ENCODE data around the gene NACAD.
"Not testable (repeated sequence)": the region's sequence is repeated elsewhere in the genome, so short reads cannot be mapped to it uniquely, and the experiment has no call there.

NACAD gene

DNA sequence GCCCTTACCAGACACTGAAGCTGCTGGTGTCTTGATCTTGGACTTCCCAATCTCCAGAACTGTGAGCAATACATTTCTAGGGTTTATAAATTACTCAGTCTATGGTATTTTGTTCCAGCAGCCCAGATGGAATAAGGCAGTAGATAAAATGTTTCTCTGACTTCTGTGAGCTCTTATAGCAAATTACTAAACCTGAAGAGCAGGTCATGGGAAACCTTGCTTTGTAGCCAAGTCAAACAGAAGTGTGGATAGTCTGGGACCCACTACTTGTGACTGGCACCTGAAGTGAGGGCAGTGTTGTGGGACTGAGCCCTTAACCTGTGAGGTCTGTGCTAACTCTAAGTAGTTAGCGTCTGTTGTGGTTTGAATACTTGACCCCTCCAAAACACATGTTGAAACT is 27.3 kb upstream of the NACAD start:
- FAIRE-seq = no peak

DNA sequence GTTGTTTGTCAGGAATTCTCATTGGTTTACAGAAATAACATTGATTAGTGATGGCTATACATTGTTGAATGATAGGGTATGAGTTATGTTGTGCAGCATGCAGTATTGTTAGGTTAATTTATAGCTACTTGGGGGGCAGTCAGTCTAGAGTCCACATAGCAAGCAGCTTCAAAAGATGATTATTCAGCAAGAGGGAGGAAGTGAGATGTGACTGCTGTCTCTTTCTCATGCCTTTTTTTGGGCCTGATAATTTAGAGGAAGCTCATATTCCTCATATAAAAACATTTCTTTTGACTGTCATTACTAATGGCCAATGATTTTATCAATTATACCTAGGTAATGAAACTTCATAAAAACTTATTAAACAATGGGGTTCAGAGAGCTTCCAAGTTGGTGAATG is 26.2 kb upstream of the NACAD start:
- no peak for FAIRE-seq

DNA sequence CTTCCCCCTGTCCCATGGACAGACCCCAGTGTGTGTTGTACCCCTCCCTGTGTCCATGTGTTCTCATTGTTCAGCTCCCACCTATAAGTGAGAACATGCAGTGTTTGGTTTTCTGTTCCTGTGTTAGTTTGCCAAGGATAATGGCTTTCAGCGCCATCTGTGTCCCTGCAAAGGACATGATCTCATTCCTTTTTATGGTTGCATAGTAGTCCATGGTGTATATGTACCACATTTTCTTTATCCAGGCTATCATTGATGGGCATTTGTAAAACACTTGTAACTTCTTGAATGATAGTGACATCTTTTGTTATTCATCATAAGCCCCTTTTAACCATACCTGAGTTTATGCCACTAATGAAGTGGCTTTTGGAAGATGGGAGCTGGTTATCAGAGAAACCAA is 25.5 kb upstream of the NACAD start:
- FAIRE-seq = not testable (repeated sequence)

DNA sequence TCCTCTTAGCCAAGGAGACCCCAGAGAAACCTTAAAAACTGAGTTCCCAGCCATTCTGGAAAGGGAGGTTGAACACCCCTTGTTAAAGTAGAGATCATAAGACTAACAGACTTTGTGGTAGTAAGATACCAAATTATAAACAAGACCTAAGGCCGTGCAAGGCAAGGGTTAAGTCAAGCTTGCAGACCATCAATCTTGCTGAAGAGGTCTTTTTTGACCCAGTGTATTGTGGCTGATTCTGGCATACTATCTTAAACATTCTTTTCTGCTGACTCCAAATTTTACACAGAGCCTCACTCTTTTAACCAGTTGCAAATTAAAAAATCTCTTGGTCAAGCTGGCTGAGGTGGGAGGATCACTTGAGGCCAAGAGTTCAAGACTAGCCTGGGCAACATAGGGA is 23.9 kb upstream of the NACAD start:
- FAIRE-seq = no peak

DNA sequence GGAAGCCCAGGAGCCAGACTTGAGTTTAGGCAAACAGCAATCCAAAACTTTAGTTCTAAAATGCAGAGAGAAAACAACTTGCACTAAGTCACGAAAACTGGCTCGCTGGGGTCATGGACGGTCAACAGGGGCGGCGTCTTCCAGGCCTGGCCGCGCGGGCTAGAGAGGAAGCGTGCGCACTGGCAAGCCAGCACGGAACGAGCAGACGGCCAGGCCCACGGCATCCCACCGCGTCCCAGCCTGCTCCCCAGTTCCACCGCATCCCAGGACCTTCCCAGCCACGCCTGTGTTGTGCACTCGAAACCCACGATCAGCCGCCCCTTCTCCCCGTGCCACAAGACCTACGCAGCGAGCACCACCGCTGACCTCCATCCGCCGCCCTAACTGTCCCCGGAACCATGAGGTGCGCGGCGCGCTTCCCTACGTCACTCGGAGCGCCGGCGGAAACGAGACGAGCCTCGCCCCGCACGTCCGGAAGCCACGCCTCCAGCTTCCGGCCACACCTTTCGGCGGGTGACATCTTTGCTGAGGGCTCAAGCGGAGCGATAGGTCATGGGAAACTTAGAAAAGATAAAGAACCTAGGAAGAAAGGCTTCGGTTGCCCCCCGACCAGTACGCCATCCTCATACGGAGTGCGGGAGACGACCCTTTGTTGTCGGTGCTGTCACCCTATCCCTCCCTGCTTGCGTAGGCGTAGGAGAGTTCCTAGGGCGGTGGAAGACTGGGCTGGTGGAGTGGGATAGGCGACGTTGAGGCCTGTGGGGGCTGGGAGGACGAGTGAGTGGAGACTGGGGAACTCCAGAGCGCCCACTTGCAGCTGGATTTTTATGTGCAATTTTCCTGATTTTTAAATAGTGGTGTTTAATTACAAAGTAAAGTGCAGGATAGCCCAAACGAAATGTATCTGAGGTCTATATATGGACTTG is 22.8 kb upstream of the NACAD start, which contains the start of gene TBRG4:
TSS of gene TBRG4 (minus strand) at position 400 of the 926 bp plus-strand sequence. CDS start 2,460 bp downstream, outside the sequence.
- no peak for FAIRE-seq

DNA sequence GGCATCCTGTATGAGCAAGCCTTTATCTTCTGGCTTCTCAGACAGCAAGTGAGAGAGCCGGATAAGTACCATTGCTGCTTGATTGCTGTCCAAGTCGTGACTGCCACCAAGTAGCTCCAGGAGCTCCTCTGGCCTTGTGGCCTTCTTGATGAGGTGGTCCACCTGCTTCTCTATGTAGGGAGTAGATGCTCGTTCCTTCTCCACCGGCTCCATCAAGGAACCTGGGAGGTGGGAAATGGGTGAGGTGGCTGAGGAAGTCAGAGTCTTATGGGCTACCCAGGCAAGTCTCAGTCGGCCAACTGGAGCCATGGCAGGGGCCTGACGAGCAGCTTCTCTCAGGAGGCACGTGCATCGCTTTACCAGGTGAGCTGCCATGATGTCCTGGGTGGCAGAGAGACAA is 20.1 kb upstream of the NACAD start:
- no peak for FAIRE-seq

DNA sequence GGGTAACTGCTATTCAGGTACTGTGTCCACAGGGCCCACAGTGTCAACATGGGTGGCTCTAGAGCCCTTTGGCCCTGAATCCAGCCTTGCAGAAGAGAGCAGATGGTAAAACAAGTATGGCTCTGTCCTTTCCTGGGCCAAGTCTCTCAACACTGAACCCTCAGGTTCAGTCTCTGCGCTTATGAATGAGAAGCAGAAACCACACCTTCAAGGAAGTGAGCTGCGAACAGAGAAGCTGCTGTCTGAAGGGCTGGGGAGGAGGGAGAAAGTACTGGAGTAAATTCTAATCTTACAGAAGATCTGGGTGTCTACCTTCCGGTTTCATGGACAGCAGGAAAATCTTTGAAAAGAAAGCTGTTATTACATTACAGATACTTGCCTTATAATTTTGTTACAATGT is 18.6 kb upstream of the NACAD start:
- FAIRE-seq = no peak

DNA sequence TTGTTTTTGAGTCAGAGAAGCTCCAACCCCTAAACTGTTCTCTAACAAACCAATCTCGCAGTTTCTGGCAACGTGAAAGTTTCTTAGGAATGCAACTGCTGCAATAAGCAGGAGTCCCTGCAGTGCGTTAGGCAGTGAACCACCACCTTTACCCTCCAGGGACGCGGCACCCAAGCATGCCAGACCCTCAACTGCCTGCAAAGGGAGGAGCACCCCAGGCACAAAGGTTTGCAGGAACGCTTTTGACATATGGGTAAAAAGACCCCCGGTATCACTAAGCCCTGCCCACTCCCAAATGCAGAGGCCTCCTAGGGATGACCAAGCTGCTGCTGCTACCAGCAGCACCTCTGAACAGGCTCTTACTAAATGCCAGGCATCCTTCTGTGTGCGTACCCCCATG is 18.1 kb upstream of the NACAD start:
- no peak for FAIRE-seq

DNA sequence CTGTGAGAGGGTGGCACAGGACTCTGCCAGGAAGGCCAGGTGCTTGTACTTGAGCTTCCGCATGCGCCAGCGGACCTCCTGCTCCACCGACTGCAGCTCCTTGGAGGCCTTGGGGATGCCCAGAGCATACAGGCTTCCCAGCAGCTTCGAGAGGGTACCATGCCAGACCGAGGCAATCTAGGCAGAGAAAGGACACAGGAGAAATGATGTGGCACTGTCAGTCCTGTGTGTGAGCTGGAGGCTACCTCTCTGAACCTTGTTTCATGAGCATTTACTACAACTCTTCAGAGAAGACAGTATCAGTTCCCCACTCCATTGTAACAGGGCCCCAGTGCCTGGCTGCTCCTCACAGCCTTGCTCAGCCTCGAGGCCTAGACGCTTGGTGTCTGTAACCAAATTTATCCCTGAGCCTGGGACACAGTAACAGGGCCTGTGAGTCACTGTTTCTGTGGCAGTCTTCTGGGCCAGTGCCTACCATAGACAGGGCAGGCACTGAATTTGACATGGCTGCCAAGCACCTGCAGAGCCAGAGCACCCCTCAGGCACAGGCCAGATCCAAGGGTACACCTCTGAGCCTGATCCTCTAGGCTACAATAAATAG is 16.9 kb upstream of the NACAD start:
- no peak for FAIRE-seq

DNA sequence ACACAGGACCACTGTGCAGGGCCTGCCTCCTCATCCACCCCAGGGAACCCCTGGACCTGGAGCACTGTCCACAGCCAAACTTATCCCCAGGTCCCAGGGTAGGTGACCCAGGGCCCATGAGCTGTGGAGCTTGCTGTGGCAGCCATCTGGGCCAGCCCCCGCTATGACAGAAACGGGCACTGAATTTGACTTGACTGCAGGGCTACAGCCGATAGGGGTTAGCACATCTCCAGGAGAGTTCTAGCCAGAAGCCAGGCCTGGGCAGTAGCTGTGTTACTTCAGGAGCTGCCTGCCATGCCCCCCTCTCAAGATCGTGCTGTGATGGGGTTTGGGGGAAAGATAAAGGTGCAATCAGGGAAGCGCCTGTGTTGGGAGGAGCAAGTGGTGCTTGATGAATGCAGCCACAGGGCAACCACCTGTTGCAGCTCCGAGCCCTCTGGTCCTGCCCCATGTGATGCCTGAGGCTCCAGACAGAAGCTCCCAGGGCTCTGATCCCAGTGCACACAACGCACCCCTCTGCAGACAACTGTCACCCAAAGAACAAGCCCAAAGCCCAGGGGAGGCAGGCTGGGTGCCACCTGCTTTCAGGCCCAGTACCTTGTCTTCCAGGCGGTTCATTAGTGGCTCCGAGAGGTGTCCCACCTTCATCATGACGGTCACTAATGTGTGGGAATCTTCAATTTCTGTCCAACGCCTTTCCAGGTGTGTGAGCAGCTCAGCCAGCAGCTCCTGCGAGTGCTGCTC is 16.2 kb upstream of the NACAD start:
- no peak for FAIRE-seq

DNA sequence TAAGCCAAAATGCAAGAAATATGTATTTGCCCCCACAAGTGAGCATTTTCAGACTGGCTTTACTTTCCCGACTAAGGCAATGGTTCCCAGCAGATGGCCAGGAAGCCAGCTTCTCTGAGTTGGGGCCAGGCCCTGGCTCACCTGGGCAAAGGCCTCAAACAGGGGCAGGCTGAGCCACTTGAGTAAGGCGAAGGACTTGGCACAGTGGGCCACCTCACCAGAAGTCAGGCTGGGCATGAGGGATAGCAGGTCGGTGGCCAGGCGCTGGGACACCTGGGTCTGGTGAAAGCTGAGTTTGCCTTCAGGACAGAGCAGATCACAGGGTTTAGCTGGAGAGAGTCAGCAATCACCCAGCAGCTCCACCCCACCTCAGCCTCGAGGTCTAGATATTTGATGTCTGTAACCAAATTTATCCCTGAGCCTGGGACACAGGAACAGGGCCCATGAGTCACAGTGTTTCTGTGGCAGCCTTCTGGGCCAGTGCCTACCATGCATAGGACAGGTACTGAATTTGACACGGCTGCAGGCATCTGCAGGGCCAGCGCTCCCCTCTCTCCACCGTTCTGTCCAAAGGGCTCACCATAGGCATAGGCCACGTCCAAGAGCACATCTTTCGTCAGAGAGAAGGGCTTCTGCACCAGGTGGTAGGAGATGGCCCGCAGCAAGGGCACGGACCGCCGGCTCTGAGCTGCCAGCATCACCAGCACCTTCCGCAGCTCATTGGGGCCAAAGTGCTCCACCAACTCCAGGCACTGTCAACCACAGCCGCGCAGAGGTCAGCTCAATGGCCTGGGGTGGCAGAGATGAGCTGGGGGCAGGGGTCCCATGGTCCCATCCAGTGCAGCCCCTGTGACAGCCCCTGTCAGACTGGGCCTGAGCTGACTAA is 15.4 kb upstream of the NACAD start:
- no peak for FAIRE-seq

DNA sequence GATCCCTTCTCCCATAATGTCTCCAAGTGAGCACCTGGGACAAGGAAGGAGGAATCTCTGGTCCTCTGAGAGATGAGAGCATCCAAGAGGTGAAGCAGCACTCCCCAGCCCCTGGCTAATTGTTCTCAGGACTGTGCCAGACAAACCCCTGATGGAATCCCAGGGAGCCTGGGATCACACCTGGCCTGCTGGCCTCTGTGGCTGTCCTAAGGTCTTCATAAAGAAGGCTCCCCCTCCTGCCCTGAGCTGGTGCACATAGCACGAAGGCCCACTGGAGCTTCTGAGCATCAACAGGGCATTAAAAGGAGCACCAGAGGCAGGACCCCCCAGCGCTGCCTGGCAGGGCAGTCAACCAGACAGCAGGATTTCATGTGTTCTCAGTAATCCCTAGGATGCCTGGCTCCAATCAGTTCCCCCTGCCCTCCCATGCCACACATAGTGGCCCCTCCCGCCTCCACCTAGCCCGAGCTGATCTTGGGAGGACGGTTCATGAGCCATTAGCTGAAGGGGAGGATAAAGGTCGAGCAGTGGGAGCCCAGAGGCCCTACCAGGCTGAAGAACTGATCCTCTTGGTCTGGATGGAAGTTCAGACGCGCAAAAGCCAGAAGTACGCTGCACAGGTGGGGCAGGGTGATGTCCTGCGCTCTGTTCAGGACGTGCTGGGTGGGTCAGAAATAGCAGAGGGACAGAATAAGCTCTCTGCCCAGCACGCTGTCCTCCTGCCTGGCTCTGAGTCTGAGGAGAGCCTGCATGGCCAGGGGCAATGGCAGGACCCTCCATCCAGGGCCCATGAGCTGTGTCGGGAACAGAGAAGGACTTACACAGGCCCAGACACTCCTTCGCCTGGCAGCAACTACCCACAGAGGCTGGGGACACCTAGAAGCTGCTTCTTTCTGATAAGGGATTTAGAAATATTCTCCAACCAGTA is 14.3 kb upstream of the NACAD start:
- no peak for FAIRE-seq

DNA sequence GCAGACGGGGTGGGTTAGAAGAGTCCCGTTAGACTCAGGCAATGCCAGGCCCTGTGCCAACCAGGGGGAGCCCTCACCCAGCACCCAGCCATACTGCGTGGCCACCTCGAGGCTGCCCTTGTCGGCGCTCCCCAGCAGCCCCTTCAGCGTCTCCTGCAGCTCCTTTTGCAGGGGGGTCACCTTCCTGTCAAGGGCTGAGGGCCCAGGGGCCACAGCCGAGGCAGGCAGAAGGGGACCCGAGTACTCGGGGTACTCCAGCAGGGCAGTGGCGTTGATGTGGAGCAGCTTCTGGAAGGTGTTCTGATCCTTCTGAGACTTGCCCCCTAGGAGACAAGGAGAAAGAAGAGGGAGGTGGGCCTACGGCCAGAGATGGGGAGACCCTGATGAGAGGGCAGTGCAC is 13.0 kb upstream of the NACAD start:
- FAIRE-seq = no peak

DNA sequence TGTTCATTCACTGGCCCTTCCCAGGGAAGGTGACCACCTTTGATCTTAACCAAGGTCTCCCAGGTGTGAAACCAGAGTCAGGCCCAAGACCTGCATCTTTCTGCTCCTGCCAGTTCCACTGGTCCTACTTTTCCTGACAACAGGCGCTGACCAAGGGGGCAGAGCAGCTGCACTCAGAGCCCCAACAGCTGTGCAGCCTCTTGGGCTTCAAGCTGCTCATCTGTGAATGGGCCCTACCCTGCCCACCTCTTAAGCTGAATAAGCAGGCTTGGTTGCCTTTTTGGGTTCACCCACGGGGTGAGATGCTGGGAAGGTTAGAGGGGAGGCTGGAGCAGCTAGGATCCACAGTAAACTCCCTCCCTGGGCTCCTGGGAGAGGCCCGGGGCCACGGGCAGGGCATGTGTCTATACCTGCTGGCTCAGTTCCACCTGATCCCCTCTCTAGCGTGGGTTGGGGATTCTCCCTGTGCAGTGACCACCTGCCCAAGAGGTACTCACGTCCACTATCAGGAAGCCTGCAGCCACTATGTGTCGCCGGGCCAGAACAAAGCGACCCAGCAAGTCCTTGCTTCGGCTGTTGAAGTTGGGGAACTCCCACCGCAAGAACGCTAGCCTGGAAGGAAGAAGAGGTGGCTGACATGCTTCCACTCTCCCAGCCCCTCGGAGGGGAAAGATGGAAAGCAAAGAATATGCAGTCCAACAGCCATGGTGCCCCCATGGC is 12.2 kb upstream of the NACAD start:
- FAIRE-seq = no peak

DNA sequence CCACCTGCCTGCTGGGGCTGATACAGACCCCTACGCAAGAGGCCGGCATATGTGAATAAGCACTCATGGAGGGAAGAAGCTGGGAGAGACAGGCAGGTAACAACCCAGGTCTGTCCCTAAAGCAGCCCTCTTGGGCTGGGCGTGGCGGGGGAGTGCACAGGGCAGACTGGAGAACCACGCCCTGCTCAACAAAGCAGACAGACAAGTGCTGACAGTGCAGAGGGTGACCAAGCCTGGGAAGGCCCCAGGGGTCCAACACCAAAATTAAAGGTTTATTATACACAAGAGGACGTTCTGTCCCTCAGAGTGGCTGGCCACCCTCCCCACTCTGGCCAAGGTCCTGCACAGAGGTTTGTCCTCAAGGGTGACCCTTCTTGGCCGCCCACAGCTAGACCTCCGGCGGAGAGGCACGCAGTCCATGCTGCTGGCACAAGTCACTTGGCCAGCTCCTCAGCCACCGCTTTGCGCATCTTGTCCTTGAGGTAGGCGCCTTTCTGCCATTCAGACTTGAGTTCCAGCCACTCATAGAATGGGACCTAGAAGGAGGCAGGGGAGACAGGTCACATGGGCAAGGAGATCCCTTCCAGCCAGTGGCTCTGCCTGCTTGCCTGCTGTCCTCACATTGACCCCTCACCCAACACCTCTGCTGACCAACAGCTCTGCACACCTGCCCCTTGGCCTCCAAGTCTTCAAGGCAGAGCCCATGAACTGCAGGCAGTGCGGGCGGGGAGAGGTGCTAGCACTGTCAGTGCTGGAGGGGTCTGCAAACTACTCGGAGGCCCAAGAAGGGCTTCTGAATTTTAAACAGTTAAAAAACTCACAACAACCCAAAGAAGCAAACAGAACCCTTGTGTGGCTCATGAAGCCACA is 11.4 kb upstream of the NACAD start:
- FAIRE-seq = no peak

DNA sequence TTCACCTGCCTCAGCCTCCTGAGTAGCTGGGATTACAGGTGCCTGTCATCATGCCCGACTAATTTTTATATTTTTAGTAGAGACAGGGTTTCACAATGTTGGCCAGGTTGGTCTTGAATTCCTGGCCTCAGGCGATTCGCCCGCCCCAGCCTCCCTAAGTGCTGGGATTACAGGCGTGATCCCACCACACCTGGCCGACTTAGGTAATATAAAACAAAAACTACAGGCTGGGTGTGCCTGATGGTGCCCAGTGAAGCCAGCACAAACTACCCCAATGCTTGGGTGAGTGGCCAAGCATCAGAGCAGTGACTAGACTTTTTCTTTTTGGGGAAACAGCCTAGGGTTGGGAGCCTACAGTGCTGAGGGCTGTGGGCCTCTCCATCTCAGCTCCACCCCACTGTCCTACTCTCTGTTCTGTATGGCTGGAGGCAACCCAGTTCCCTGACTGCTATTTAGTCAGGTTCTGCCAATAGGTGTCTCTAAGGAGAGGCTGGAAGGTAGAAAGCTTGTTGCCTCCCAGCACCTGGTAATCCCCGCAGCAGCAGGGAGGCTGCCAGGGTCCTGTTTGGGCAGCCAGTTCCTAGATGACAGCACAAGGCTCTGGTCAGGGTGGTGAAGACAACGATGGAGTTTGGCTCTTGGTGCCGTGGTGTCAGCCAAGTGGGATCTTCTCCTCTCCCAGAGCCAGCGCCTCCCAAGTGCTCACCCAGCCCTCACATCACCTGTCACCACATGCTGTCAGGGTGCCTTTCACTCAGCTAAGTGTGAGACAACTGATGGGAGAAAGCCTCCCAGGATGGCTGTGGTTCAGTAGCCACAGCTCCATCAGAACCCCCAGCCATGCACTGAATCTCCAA is 10.4 kb upstream of the NACAD start:
- no peak for FAIRE-seq

DNA sequence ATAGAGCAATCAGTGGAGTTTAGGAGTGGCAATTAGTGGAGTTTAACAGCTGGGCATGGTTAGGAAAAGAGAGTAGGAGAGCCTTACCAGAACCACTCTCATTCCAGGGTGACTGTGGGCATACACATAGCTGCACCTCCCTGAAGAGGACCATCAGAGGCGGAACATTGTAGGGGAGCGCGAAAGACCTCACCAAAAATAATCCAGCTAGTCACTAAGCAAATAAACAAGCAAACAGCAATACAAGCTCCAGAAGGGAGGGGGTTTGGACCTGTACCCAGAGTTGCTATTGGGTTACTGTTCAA is 4.1 kb upstream of the NACAD start:
- no peak for FAIRE-seq

DNA sequence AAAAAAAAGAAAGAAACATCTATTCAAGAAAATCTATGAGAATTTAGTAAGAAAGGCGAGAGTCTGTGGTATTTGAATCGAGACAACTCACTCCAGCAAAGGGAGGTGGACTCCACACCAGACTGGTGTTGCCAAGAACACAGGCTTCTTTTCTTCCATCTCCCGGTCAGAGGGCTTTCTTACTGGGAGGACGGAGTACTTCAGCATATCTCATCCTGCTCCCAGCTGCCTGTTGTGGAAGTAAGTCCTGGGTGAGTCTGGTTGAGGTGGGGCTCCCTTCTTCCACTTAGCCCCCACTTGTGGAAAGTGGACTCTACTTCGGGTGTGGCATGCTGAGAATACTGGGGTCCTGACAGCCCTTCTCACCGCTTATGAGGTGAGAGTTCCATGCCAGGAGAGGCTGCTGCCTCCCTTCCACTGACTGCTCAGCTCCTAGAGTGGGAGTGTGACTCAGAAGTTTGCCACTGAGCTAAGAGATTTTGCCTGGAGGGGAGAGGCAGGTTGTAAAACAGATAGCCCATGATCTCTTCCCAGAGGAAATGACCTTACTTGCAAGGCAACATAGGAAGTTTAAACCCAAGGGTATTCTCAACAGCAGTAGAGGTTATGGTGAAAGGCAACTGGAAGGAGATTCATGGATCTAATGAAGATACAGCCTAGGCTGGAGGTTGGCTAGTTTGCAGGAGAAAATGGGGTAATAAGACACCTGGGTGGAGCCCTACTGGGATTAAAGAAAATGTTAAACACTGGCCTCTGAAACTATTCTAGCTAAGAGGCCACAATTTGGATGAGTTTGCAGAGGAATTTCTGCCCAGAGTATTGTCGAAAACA is 3.5 kb upstream of the NACAD start:
- FAIRE-seq = no peak
